Measurements from ENCODE around the gene NOXO1.

DNA sequence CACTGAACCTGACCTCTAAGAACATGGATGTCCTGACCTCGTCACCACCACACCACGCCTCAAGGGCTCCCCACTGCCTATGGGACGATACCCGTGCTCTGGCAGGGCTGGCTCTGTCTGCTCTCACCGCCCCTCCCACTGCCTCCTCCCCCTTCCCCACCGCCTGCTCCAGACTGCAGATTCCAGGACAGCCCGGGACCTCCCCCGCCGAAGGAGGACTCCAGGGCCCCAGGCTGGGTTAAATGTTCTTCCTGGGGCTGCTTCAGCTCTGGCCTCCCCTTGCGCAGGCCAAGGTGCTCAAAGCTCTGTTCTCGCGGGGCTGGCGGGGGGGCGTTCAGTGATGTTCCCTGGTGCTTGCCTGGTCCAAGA is 41.4 kb upstream of the NOXO1 start:
- TF ChIP-seq, protein P1, sequence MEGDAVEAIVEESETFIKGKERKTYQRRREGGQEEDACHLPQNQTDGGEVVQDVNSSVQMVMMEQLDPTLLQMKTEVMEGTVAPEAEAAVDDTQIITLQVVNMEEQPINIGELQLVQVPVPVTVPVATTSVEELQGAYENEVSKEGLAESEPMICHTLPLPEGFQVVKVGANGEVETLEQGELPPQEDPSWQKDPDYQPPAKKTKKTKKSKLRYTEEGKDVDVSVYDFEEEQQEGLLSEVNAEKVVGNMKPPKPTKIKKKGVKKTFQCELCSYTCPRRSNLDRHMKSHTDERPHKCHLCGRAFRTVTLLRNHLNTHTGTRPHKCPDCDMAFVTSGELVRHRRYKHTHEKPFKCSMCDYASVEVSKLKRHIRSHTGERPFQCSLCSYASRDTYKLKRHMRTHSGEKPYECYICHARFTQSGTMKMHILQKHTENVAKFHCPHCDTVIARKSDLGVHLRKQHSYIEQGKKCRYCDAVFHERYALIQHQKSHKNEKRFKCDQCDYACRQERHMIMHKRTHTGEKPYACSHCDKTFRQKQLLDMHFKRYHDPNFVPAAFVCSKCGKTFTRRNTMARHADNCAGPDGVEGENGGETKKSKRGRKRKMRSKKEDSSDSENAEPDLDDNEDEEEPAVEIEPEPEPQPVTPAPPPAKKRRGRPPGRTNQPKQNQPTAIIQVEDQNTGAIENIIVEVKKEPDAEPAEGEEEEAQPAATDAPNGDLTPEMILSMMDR (IDR thresholded peaks at IDR 0.05) = no peak
- TF ChIP-seq POLR2A (IDR thresholded peaks at IDR 0.05) = no peak

Data from lower leg skin (tissue), 3 donors.